Activated T-cell treated with anti-CD3 and anti-CD28 coated beads for 1 hour (primary cell): ENCODE data around the gene KLHL24.
"Not testable (repeated sequence)": the region's sequence is repeated elsewhere in the genome, so short reads cannot be mapped to it uniquely, and the experiment has no call there.

Source experiments
- DNase-seq: peaks from one replicate; pipeline ENCODE4 v3.0.0-alpha.2; 2020; ENCODE audit warnings: low read depth

Gene KLHL24

GRCh38 chr3:183635431-183636220 is at the start of gene KLHL24:
Gene KLHL24, plus strand, starts transcription at chr3:183635623. Its CDS starts 14,734 bp downstream, at chr3:183650357.
- peak; percentile 82 for DNase-seq

GRCh38 chr3:183586477-183586876 is 48.9 kb upstream of the KLHL24 start:
- peak; percentile 4 for DNase-seq

- no peak for DNase-seq
Measured at GRCh38 chr3:183587336-183587735, 48.1 kb upstream of the KLHL24 start.

GRCh38 chr3:183590442-183590841 is 45.0 kb upstream of the KLHL24 start:
- no peak for DNase-seq

GRCh38 chr3:183591881-183592521 is 43.4 kb upstream of the KLHL24 start:
- DNase-seq: no peak

GRCh38 chr3:183592821-183593220 is 42.6 kb upstream of the KLHL24 start:
- no peak for DNase-seq

- no peak for DNase-seq
Measured at GRCh38 chr3:183594636-183595035, 40.8 kb upstream of the KLHL24 start.

GRCh38 chr3:183597959-183598358 is 37.5 kb upstream of the KLHL24 start:
- DNase-seq: no peak

GRCh38 chr3:183611326-183611725 is 24.1 kb upstream of the KLHL24 start:
- DNase-seq: not testable (repeated sequence)

GRCh38 chr3:183613366-183614285 is 21.8 kb upstream of the KLHL24 start:
- no peak for DNase-seq

GRCh38 chr3:183618542-183618941 is 16.9 kb upstream of the KLHL24 start:
- no peak for DNase-seq

- no peak for DNase-seq
Measured at GRCh38 chr3:183619010-183619409, 16.4 kb upstream of the KLHL24 start.

- DNase-seq: no peak
Measured at GRCh38 chr3:183619624-183620251, 15.7 kb upstream of the KLHL24 start.

GRCh38 chr3:183620252-183620628 is 15.2 kb upstream of the KLHL24 start:
- no peak for DNase-seq

GRCh38 chr3:183622473-183622872 is 12.9 kb upstream of the KLHL24 start:
- DNase-seq: not testable (repeated sequence)

GRCh38 chr3:183626877-183627594 is 8.4 kb upstream of the KLHL24 start:
- no peak for DNase-seq

- no peak for DNase-seq
Measured at GRCh38 chr3:183629546-183630301, 5.7 kb upstream of the KLHL24 start.

GRCh38 chr3:183631715-183632114 is 3.7 kb upstream of the KLHL24 start:
- no peak for DNase-seq

- DNase-seq: not testable (repeated sequence)
Measured at GRCh38 chr3:183632725-183633124, 2.7 kb upstream of the KLHL24 start.

- no peak for DNase-seq
Measured at GRCh38 chr3:183634707-183635106, 716 bp upstream of the KLHL24 start.

GRCh38 chr3:183635107-183635430 is 354 bp upstream of the KLHL24 start:
- DNase-seq: no peak
